Astrocyte (in vitro differentiated cells and primary cell): Measurements from ENCODE around the gene CREB3L2. TPM values are rescaled to one million over a fixed set of nuclear protein-coding genes. Genes with fewer than 3 reads are reported as not detected.

Source experiments
- DNase-seq: peaks from one replicate; pipeline ENCODE4 v3.0.0-alpha.2; 2010; ENCODE audit warnings: low read depth
- FAIRE-seq: peaks from 2 replicates; lab custom pipeline; 2011; peaks lifted over from hg19 to GRCh38; lab: Jason Lieb, UNC
- H2AFZ ChIP-seq: 2 replicates; pipeline ENCODE4 v1.6.0; 2012; ENCODE audit warnings: low read depth, low read length, inconsistent platforms
- H3K27ac ChIP-seq: 2 replicates; pipeline ENCODE4 v1.5.1; 2011; ENCODE audit warnings: low read depth, low read length, inconsistent platforms
- H3K27me3 ChIP-seq: 2 replicates; pipeline ENCODE4 v1.6.0; 2011; ENCODE audit warnings: low read length, inconsistent platforms; ENCODE audit not compliant: insufficient read depth
- H3K36me3 ChIP-seq: 2 replicates; pipeline ENCODE4 v1.5.1; 2011; ENCODE audit warnings: low read length, inconsistent platforms; ENCODE audit not compliant: insufficient read depth
- H3K4me1 ChIP-seq: 2 replicates; pipeline ENCODE4 v1.5.1; 2011; ENCODE audit warnings: low read length, inconsistent platforms; ENCODE audit not compliant: insufficient read depth
- H3K4me2 ChIP-seq: 2 replicates; pipeline ENCODE4 v1.6.0; 2012; ENCODE audit warnings: low read length, inconsistent platforms
- H3K4me3 ChIP-seq: 2 replicates; pipeline ENCODE4 v1.5.1; 2011; ENCODE audit warnings: low read depth, mild to moderate bottlenecking, low read length, inconsistent platforms; ENCODE audit not compliant: insufficient read depth
- H3K79me2 ChIP-seq: 2 replicates; pipeline ENCODE4 v1.6.0; 2012; ENCODE audit warnings: mild to moderate bottlenecking, low read length, inconsistent platforms; ENCODE audit not compliant: insufficient read depth
- H3K9ac ChIP-seq: 2 replicates; pipeline ENCODE4 v1.6.0; 2012; ENCODE audit warnings: mild to moderate bottlenecking, low read length, inconsistent platforms
- H3K9me3 ChIP-seq: 2 replicates; pipeline ENCODE4 v1.5.1; 2012; ENCODE audit warnings: low read depth, mild to moderate bottlenecking, low read length, inconsistent platforms; ENCODE audit not compliant: insufficient read depth
- H4K20me1 ChIP-seq: 2 replicates; pipeline ENCODE4 v1.6.0; 2012; ENCODE audit warnings: low read length, inconsistent platforms; ENCODE audit not compliant: insufficient read depth
- H3K27ac Mint-ChIP-seq: one replicate; pipeline ENCODE4 v1.8.0; 2021; ENCODE audit warnings: mild to moderate bottlenecking, mixed read lengths; ENCODE audit not compliant: unreplicated experiment
- H3K27me3 Mint-ChIP-seq: one replicate; pipeline ENCODE4 v1.8.0; 2021; ENCODE audit warnings: low read depth, mixed read lengths; ENCODE audit not compliant: unreplicated experiment
- H3K36me3 Mint-ChIP-seq: one replicate; pipeline ENCODE4 v1.8.0; 2021; ENCODE audit warnings: low read depth, mixed read lengths; ENCODE audit not compliant: unreplicated experiment
- H3K4me1 Mint-ChIP-seq: one replicate; pipeline ENCODE4 v1.8.0; 2021; ENCODE audit warnings: low read depth, mixed read lengths; ENCODE audit not compliant: unreplicated experiment
- H3K4me3 Mint-ChIP-seq: one replicate; pipeline ENCODE4 v1.8.0; 2021; ENCODE audit warnings: mild to moderate bottlenecking, moderate library complexity, mixed read lengths; ENCODE audit not compliant: unreplicated experiment
- H3K9me3 Mint-ChIP-seq: one replicate; pipeline ENCODE4 v1.8.0; 2021; ENCODE audit warnings: mild to moderate bottlenecking, mixed read lengths; ENCODE audit not compliant: unreplicated experiment
- CTCF ChIP-seq: IDR thresholded peaks from 2 replicates; pipeline ENCODE4 v1.5.1; 2011; ENCODE audit warnings: low read depth, mild to moderate bottlenecking, inconsistent platforms, low read length, moderate library complexity; ENCODE audit not compliant: insufficient read depth
- EZH2 ChIP-seq: IDR thresholded peaks from 2 replicates; pipeline ENCODE4 v1.6.1; 2012; ENCODE audit warnings: mild to moderate bottlenecking, low read length, inconsistent platforms; ENCODE audit not compliant: insufficient read depth
- total RNA-seq: library from RNA; stranded (reverse); gene quantifications from 2 replicates; pipeline ENCODE4 v1.2.1, GENCODE V29; 2021

Gene CREB3L2
- total RNA-seq, 1 donor from 2014 or later: 116 TPM

- H3K9me3 ChIP-seq: no peaks in the 10 kb centered on the region
- H3K4me1 Mint-ChIP-seq: peaks cover 32% of the 10 kb centered on the region
- peaks cover 39% of the 10 kb centered on the region for H3K36me3 ChIP-seq
- H3K27ac ChIP-seq: peak overlapping the region; percentile 1
- no peak overlapping the region for H2AFZ ChIP-seq
- no peaks in the 10 kb centered on the region for H3K27me3 ChIP-seq
- H3K27me3 Mint-ChIP-seq: no peaks in the 10 kb centered on the region
- DNase-seq (peak; percentile 36), FAIRE-seq (no peak)
- H3K9ac ChIP-seq: peak overlapping the region; percentile 23
- H4K20me1 ChIP-seq: no peaks in the 10 kb centered on the region
- H3K4me2 ChIP-seq: no peak overlapping the region
- no peaks in the 10 kb centered on the region for H3K9me3 Mint-ChIP-seq
- H3K27ac Mint-ChIP-seq: peak overlapping the region; percentile 79
- TF ChIP-seq CTCF (no peak), EZH2 (no peak)
- H3K4me3 Mint-ChIP-seq: no peak overlapping the region
- peaks cover 32% of the 10 kb centered on the region for H3K4me1 ChIP-seq
- peaks cover 9% of the 10 kb centered on the region for H3K79me2 ChIP-seq
- no peak overlapping the region for H3K4me3 ChIP-seq
- peaks cover 36% of the 10 kb centered on the region for H3K36me3 Mint-ChIP-seq
Measured at GRCh38 chr7:137886746-137887145, 115.1 kb downstream of the CREB3L2 start.

GRCh38 chr7:137886281-137886680, 115.6 kb downstream of the CREB3L2 start:
- H3K4me1 ChIP-seq: peaks cover 36% of the 10 kb centered on the region
- no peak for TF ChIP-seq EZH2
- no peak for TF ChIP-seq CTCF
- H3K9me3 Mint-ChIP-seq: no peaks in the 10 kb centered on the region
- FAIRE-seq (no peak), DNase-seq (no peak)
- peaks cover 9% of the 10 kb centered on the region for H3K79me2 ChIP-seq
- H3K4me1 Mint-ChIP-seq: peaks cover 36% of the 10 kb centered on the region
- H2AFZ ChIP-seq: no peak overlapping the region
- no peaks in the 10 kb centered on the region for H3K27me3 ChIP-seq
- H3K27ac ChIP-seq: peak overlapping the region; percentile 1
- H3K36me3 Mint-ChIP-seq: peaks cover 39% of the 10 kb centered on the region
- H3K36me3 ChIP-seq: peaks cover 43% of the 10 kb centered on the region
- H4K20me1 ChIP-seq: no peaks in the 10 kb centered on the region
- peak overlapping the region; percentile 23 for H3K9ac ChIP-seq
- no peak overlapping the region for H3K4me3 Mint-ChIP-seq
- no peak overlapping the region for H3K4me2 ChIP-seq
- H3K4me3 ChIP-seq: no peak overlapping the region
- no peaks in the 10 kb centered on the region for H3K9me3 ChIP-seq
- H3K27ac Mint-ChIP-seq: peak overlapping the region; percentile 79
- H3K27me3 Mint-ChIP-seq: no peaks in the 10 kb centered on the region

GRCh38 chr7:137885678-137886077, 116.2 kb downstream of the CREB3L2 start:
- H3K36me3 ChIP-seq: peaks cover 39% of the 10 kb centered on the region
- no peak overlapping the region for H3K4me2 ChIP-seq
- H3K9me3 ChIP-seq: no peaks in the 10 kb centered on the region
- Mint-ChIP-seq H3K4me3 (no peak overlapping the region), H3K27ac (peak overlapping the region; percentile 79), H3K36me3 (peaks cover 36% of the 10 kb centered on the region), H3K9me3 (no peaks in the 10 kb centered on the region), H3K27me3 (no peaks in the 10 kb centered on the region), H3K4me1 (peaks cover 41% of the 10 kb centered on the region)
- no peaks in the 10 kb centered on the region for H3K27me3 ChIP-seq
- FAIRE-seq: no peak
- peak overlapping the region; percentile 32 for H3K27ac ChIP-seq
- no peak for TF ChIP-seq CTCF
- TF ChIP-seq EZH2: no peak
- H4K20me1 ChIP-seq: no peaks in the 10 kb centered on the region
- H3K4me1 ChIP-seq: peaks cover 42% of the 10 kb centered on the region
- H3K4me3 ChIP-seq: no peak overlapping the region
- DNase-seq: no peak
- H2AFZ ChIP-seq: no peak overlapping the region
- H3K79me2 ChIP-seq: peaks cover 9% of the 10 kb centered on the region
- H3K9ac ChIP-seq: no peak overlapping the region
